Islet of Langerhans (tissue), 1 donor: ENCODE data around the gene LPP.
A peak's percentile ranks its signal among the peaks of the same experiment; 100 is the strongest.

Experiments used
- FAIRE-seq: peaks from one replicate; lab custom pipeline; 2011; peaks lifted over from hg19 to GRCh38; lab: Jason Lieb, UNC

Gene LPP

GRCh38 chr3:188487652-188488051 lies 333.7 kb downstream of the LPP start:
- no peak for FAIRE-seq

DNA sequence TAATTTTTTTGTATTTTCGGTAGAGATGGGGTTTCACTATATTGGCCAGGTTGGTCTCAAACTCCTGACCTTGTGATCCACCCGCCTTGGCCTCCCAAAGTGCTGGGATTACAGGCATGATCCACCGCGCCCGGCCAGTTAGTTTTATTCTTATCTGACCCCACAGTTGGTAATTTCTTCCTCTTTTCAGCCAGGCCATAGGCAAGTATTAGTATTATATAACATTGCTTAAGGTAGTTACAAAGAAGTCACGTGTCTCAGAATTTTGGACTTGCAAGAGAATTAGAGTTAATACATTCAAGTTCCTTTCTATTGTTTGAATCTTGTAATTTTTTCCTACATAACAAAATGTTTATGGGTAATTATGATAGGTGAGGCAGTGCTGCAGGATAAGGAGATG lies 334.8 kb downstream of the LPP start:
- no peak for FAIRE-seq

- FAIRE-seq: no peak
Measured at GRCh38 chr3:188489639-188490405, 335.9 kb downstream of the LPP start.

- no peak for FAIRE-seq
Measured at GRCh38 chr3:188490416-188490815, 336.5 kb downstream of the LPP start.

- peak; percentile 13 for FAIRE-seq
Measured at GRCh38 chr3:188491276-188491687, 337.3 kb downstream of the LPP start.

- FAIRE-seq: no peak
Measured at GRCh38 chr3:188496390-188496789, 342.4 kb downstream of the LPP start.

DNA sequence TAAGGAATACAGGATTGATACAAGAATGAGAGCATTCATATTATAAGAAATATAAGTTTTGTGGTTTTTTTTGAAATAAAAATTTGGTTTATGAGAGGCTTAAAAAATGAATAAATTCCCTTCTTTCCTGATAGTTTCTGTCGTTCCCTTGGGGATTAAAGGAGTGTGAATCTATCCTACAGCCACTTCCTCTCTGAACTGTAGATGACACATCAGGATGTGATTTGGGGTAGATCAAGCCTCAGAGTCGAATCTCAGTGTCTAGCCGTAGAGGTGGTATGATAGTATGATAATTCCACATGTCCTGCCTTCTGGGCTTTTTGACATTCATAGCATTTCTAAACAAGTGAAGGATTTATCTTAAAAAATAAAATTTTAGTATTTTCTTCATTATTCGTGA lies 343.1 kb downstream of the LPP start:
- FAIRE-seq: no peak

- FAIRE-seq: no peak
Measured at GRCh38 chr3:188503647-188504046, 349.7 kb downstream of the LPP start.

DNA sequence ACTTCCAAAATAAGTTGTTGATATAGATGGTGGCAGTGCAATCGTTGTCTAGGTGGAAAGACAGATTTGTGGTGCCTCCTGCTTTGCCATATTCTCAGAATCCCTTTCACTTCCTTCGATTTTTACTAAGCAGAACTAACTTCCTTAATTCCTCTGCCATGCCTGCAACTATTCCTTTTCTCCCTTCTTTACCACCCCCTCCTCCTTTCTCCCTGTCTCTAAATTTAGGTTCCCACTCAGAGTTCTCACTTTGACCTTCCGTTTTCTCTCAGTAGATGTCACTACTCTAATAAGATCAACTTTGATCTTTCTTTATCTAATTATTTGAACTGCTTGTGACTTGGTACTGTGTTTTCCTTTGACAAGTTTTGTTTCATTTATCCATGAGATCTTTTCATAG lies 351.2 kb downstream of the LPP start:
- no peak for FAIRE-seq

DNA sequence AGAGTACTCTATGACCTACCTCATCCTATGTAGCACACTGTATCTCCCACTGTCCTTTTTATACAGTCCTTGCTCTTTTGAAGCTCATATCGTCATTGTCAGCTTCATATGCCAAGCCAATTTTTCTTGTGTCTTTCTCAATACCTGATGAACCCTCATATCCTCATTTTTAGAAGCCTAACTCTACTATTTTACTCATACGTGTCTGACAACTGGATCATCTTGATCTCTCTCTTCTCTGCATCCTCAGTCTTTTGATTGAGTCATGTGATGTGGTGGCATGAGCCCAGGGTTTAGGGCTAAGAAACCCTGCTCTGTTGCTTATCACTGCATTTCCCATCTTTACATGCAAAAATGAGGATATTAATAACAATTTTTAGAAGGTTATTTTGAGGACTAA lies 352.0 kb downstream of the LPP start:
- no peak for FAIRE-seq

DNA sequence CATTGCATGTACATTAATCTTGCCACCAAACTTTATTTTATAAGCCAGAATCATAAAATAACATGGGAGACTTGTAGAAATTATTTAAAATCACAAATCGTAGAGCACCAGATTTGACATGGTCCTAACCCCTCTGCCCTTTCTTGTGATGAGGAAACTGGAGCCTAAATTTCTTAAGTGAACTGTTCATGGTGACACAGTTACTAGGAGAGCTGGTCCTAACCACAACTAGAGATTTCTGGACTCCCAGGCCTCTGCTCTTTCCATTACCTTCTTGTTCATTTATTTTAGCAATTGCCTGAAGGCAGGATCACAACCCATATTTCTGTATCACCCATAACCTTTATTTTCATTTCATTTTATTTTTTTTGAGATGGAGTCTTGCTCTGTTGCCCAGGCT lies 352.5 kb downstream of the LPP start:
- FAIRE-seq: no peak

- no peak for FAIRE-seq
Measured at GRCh38 chr3:188507244-188507720, 353.3 kb downstream of the LPP start.

DNA sequence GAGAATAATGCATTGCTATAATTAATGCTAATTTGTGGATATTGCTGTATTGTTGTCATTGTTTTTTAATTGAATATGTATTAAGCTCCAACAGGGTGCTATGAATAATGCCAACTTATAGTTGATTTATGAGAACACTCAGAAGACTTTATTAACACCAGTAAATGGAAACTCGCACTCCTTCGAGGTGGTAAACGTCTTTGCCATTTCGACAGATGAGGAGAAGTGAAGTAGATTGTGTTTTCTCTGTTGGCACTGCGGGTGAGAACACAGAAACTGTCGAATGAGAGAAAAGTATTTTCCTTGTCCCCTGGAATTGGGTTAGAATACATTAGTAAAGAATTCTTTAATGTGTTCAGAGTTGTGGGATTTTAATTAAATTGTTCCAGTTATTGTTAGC lies 354.5 kb downstream of the LPP start:
- FAIRE-seq: no peak

DNA sequence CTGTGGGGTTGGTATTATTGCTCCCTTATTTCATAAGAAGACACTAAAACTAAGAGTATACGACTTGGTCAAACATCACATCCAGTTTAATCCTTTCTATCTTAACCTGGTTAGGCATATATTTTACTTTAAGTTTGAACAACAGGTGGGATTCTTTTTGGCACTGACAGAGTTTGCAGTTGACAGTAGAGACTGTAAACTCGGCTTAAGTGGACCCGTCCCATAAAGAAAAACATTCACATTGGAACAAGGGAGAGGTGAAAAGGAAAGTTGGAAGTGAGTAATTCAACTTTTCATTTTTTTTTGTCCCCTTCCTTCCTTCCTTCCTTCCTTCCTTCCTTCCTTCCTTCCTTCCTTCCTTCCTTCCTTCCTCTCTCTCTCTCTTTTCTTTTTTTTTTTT lies 355.4 kb downstream of the LPP start:
- no peak for FAIRE-seq

DNA sequence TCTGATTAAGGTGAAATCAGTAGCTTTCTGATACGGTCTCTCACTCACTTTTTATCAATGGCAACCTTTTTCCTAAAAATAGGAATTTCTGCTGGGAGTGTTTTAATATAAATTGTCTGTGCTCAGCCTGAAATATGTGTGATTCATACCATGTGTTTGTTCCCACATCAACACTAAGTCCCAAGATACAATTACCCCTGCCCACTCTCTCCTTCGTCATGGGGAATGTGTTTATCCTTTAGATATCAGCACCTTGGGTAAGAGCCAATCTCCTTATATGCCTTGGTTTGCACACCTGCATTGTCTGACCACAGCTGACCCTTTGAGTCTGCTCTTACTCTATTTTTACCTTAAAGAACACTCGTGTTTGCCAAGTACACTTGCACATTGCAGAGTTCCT lies 356.4 kb downstream of the LPP start:
- no peak for FAIRE-seq

DNA sequence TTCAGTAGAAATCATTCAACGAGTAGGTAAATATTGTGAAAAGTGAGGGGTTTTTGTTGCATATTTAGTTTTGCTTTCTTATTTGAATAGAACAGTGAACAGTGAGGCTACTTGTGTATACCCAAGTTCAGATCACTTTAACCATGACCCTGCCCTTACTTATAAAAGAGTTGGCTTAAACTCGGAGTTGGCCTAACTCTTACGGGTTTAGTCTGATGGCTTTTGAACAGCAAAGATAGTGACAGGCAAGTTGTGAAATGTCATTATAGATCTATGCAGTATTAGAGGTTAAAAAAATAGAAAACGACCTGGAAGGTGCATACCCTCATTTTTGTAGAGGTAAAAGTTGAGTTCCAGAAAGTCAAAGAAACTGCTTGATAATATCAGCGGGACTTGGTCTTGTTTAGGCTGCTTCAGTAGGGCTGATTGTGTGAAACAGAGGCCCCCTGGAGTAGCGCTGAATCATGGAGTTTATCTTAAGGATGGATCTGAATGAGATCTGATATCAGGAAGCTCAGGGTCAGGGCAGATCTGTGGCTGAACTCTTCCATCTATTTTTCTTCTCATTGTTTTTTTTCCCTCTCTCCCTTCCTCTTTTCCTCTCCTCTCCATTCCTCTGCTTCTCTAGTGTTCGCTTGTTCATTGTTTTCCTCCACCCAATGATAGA lies 359.8 kb downstream of the LPP start:
- no peak for FAIRE-seq

- FAIRE-seq: no peak
Measured at GRCh38 chr3:188516515-188516914, 362.6 kb downstream of the LPP start.

DNA sequence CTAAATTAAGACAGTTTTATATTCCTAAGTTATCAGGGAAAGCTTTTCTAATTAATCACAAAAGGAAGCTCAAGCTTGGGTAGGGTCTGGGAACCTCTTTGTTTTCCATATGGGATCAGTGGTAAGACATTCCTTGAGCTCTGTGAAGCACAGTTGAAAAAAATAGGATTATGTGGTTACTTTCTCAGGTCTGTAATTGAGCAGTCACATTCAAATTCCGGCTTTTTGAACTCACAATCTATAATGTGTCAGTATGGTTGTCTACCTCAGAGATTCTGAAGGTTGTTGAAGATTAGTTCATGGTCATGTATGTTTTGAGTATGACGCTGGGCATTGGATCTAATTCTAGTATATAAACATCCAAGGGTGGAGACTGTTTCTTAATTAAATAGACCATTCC lies 364.5 kb downstream of the LPP start:
- FAIRE-seq: no peak

GRCh38 chr3:188518835-188519452 lies 365.0 kb downstream of the LPP start:
- FAIRE-seq: peak; percentile 69

GRCh38 chr3:188520466-188520865 lies 366.5 kb downstream of the LPP start:
- FAIRE-seq: no peak

DNA sequence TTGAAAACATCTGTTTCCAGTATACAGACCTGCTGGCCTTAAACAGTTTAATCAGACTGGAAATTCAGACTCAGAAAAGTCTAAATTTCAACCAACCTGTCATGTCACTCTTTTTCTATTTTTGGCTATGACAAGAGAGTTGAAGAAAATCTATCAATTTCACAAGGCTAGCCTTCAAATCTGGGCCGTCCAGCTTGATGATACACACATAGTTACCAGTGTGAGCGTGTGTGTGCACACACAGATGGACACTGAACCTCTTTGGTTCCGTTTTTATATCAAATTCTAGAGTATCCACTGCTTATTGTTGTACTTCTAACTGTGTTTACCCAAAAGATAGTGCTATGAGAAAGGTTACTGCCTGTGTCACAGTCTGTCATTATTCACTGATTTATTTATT lies 368.2 kb downstream of the LPP start:
- no peak for FAIRE-seq

- FAIRE-seq: no peak
Measured at GRCh38 chr3:188523291-188523690, 369.3 kb downstream of the LPP start.

DNA sequence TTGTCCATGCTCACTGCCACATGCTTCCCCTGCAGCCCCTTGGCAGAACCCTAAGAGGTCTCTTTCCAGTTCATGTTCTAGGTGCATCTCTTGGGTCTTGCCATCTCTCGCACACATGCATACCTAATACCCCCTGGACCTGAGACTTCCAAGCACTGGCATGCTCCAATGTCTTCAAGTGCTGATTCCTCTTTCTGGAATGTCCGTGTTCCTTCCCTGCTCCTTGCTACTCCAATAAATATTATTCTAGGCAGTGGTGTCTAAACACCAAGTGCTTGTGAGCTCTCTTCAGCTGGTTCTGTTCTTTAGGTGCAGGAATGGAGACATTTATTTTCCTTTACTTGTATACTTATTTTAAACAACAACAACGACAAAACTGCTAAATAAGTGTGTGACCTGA lies 370.1 kb downstream of the LPP start:
- FAIRE-seq: no peak

GRCh38 chr3:188526057-188526456 lies 372.1 kb downstream of the LPP start:
- no peak for FAIRE-seq
